HepG2 (cell line): ENCODE results near the gene RNPEPL1. TPM values are rescaled to one million over a fixed set of nuclear protein-coding genes. Genes with fewer than 3 reads are reported as not detected.

Experiments used
- AGO1 ChIP-seq: fragments of 200-400 bp; formaldehyde crosslinking; IDR thresholded peaks from 2 replicates; pipeline ENCODE4 v1.6.1; 2017; ENCODE audit warnings: mild to moderate bottlenecking, low read depth, low read length, moderate library complexity; ENCODE audit not compliant: poor library complexity, severe bottlenecking
- EZH2 ChIP-seq: conservative IDR thresholded peaks from 2 replicates; pipeline ENCODE4 v1.6.1; 2012; ENCODE audit warnings: mild to moderate bottlenecking, low read depth, low read length, moderate library complexity
- FOXJ3 ChIP-seq: sonication (generic); formaldehyde crosslinking; IDR thresholded peaks from 2 replicates; pipeline ENCODE4 v1.4.0; 2020; ENCODE audit warnings: missing genetic modification reagents, mild to moderate bottlenecking, borderline replicate concordance
- JUNB ChIP-seq: sonication (generic); formaldehyde crosslinking; IDR thresholded peaks from 2 replicates; pipeline ENCODE4 v1.8.0; 2022; ENCODE audit warnings: missing genetic modification reagents, mild to moderate bottlenecking, borderline replicate concordance
- NR3C1 ChIP-seq: sonication (generic); formaldehyde crosslinking; IDR thresholded peaks from 2 replicates; pipeline ENCODE4 v1.4.0; 2020; ENCODE audit warnings: missing genetic modification reagents
- RARG ChIP-seq: sonication (generic); formaldehyde crosslinking; IDR thresholded peaks from 2 replicates; pipeline ENCODE4 v1.4.0; 2020; ENCODE audit warnings: low read depth, mild to moderate bottlenecking, missing genetic modification reagents
- RBM39 ChIP-seq: fragments of 200-400 bp; formaldehyde crosslinking; IDR thresholded peaks from one replicate; pipeline ENCODE4 v1.6.1; 2018; ENCODE audit warnings: antibody characterized with exemption, mild to moderate bottlenecking, low read depth, low read length; ENCODE audit not compliant: poor library complexity, severe bottlenecking
- TSC22D2 ChIP-seq: sonication (generic); formaldehyde crosslinking; IDR thresholded peaks from 2 replicates; pipeline ENCODE4 v1.5.1; 2020; ENCODE audit warnings: missing genetic modification reagents, mild to moderate bottlenecking, borderline replicate concordance
- U2AF2 ChIP-seq: fragments of 200-400 bp; formaldehyde crosslinking; IDR thresholded peaks from 2 replicates; pipeline ENCODE4 v1.6.1; 2017; ENCODE audit warnings: low read depth, mild to moderate bottlenecking, low read length
- YY1 ChIP-seq: IDR thresholded peaks from 2 replicates; pipeline ENCODE4 v1.6.1; 2011; ENCODE audit warnings: low read length, low read depth, moderate library complexity, mild to moderate bottlenecking; ENCODE audit not compliant: insufficient read depth, insufficient replicate concordance
- ZNF263 ChIP-seq: sonication (generic); formaldehyde crosslinking; IDR thresholded peaks from 2 replicates; pipeline ENCODE4 v1.4.0; 2020; ENCODE audit warnings: missing genetic modification reagents
- ZNF772 ChIP-seq: sonication (generic); formaldehyde crosslinking; IDR thresholded peaks from 2 replicates; pipeline ENCODE4 v1.5.0; 2020; ENCODE audit warnings: mild to moderate bottlenecking, missing genetic modification reagents
- ZSCAN31 ChIP-seq: sonication (generic); formaldehyde crosslinking; IDR thresholded peaks from 2 replicates; pipeline ENCODE4 v1.5.0; 2020; ENCODE audit warnings: low read depth, mild to moderate bottlenecking, missing genetic modification reagents
- polyA plus RNA-seq, 8 experiments: library from polyadenylated mRNA; depleted of rRNA in 3 of 8; stranded (reverse) in 7 of 8; unstranded in 1 of 8; fragments of >200 nt; fragmentation: Illumina TruSeq in 4 of 8; extraction: Trizol in 4 of 8; gene quantifications; 2 replicates each; pipeline versions ENCODE4 v1.2.1 to v1.2.3, GENCODE V29; 2011 to 2016; ENCODE audit warnings: low read depth in 4 of 8, missing spikeins in 1 of 8, mixed read lengths in 1 of 8; ENCODE audit not compliant: insufficient read depth in 1 of 8
- total RNA-seq, 5 experiments: library from RNA; depleted of rRNA; stranded (reverse); fragments of >200 nt; fragmentation: Illumina TruSeq; extraction: Trizol; gene quantifications; 2 replicates each; pipeline ENCODE4 v1.2.3, GENCODE V29; 2016; ENCODE audit warnings: low read depth in 1 of 5
- TF ChIP-seq, protein P1 (sequence below): sonication (generic); formaldehyde crosslinking; IDR thresholded peaks from 2 replicates; pipeline ENCODE4 v1.4.0; 2020; ENCODE audit warnings: mild to moderate bottlenecking, missing genetic modification reagents
- TF ChIP-seq, protein P2 (sequence below): sonication (generic); formaldehyde crosslinking; IDR thresholded peaks from 2 replicates; pipeline ENCODE4 v1.4.0; 2020; ENCODE audit warnings: missing genetic modification reagents
- TF ChIP-seq, protein P3 (sequence below): sonication (generic); formaldehyde crosslinking; IDR thresholded peaks from 2 replicates; pipeline ENCODE4 v1.5.0; 2020; ENCODE audit warnings: missing genetic modification reagents
- TF ChIP-seq, protein P4 (sequence below): sonication (generic); formaldehyde crosslinking; IDR thresholded peaks from 2 replicates; pipeline ENCODE4 v1.4.0; 2020; ENCODE audit warnings: missing genetic modification reagents, borderline replicate concordance
- TF ChIP-seq, protein P5 (sequence below): sonication (generic); formaldehyde crosslinking; IDR thresholded peaks from 2 replicates; pipeline ENCODE4 v1.5.0; 2020; ENCODE audit warnings: missing genetic modification reagents
- TF ChIP-seq, protein P6 (sequence below): sonication (generic); formaldehyde crosslinking; conservative IDR thresholded peaks from 2 replicates; pipeline ENCODE4 v1.4.0; 2020; ENCODE audit warnings: missing genetic modification reagents

Gene RNPEPL1
- total and polyA plus RNA-seq, 2 of the 13 experiments (the other 11 are each of a cell fraction or from before 2014, with no cell fraction given) = 13.0 to 18.0 TPM

DNA sequence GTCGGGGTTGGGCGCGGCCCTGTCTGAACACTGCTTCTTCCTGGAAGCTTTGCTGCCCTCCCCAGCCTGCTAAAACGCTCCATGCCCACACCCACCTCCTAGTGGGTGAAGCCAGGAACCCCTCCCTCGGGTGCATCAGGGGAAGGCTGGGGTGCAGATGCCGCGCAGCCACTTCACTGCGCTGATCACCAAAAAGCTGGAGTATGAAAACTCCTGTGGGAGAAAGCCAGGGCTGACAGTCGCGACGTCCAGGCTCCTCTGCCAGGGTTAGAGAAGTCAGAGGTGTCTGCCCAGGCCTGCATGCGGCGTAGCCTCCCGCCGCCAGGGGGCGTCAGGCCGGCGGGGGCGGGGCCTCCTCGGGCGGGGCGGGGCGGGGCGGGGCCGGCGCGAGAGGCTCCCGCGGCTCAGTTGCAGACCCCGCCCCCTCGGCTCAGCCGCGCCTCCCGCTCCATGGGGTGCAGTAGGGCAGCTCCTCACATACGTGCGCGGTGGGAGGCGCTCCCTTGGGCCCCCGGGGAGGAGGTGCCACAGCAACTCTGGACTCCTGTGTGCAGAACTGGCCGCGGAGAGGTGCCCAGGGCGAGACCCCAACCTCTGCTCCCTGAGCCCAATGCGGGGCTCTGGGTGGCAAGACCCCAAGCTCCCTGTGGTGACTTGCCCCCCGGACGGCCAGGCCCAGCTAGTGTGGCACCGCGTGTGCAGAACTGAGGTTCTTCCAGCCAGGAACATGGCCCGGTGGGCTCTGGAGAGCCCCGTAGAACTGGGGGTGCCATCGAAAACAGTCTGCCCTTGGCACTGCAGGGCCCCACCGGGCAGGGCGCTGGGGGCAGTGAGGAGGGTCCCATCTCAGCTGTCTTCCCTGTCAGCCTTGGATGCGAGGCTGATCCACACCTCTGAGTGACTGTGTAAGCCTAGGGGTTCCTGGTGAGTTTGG, 1.8 kb upstream of the RNPEPL1 start (continued):
- TF ChIP-seq, protein P1, sequence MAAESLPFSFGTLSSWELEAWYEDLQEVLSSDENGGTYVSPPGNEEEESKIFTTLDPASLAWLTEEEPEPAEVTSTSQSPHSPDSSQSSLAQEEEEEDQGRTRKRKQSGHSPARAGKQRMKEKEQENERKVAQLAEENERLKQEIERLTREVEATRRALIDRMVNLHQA (CRISPR knock-in tag) = no peak
- TF ChIP-seq, protein P2, sequence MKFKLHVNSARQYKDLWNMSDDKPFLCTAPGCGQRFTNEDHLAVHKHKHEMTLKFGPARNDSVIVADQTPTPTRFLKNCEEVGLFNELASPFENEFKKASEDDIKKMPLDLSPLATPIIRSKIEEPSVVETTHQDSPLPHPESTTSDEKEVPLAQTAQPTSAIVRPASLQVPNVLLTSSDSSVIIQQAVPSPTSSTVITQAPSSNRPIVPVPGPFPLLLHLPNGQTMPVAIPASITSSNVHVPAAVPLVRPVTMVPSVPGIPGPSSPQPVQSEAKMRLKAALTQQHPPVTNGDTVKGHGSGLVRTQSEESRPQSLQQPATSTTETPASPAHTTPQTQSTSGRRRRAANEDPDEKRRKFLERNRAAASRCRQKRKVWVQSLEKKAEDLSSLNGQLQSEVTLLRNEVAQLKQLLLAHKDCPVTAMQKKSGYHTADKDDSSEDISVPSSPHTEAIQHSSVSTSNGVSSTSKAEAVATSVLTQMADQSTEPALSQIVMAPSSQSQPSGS = 0 out of 2 replicates have a peak, but pooled peaks have one; percentile 27
- TF ChIP-seq YY1 = peak; percentile 57
- TF ChIP-seq, protein P3, sequence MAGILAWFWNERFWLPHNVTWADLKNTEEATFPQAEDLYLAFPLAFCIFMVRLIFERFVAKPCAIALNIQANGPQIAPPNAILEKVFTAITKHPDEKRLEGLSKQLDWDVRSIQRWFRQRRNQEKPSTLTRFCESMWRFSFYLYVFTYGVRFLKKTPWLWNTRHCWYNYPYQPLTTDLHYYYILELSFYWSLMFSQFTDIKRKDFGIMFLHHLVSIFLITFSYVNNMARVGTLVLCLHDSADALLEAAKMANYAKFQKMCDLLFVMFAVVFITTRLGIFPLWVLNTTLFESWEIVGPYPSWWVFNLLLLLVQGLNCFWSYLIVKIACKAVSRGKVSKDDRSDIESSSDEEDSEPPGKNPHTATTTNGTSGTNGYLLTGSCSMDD (CRISPR knock-in tag) = no peak
- TF ChIP-seq U2AF2 = no peak
- peak; percentile 70; the same call in 1 of the 2 replicates for TF ChIP-seq TSC22D2
- TF ChIP-seq RARG (CRISPR knock-in tag) = no peak
- TF ChIP-seq ZSCAN31 (CRISPR knock-in tag) = peak; percentile 47; the same call in 1 of the 2 replicates
- TF ChIP-seq, protein P4, sequence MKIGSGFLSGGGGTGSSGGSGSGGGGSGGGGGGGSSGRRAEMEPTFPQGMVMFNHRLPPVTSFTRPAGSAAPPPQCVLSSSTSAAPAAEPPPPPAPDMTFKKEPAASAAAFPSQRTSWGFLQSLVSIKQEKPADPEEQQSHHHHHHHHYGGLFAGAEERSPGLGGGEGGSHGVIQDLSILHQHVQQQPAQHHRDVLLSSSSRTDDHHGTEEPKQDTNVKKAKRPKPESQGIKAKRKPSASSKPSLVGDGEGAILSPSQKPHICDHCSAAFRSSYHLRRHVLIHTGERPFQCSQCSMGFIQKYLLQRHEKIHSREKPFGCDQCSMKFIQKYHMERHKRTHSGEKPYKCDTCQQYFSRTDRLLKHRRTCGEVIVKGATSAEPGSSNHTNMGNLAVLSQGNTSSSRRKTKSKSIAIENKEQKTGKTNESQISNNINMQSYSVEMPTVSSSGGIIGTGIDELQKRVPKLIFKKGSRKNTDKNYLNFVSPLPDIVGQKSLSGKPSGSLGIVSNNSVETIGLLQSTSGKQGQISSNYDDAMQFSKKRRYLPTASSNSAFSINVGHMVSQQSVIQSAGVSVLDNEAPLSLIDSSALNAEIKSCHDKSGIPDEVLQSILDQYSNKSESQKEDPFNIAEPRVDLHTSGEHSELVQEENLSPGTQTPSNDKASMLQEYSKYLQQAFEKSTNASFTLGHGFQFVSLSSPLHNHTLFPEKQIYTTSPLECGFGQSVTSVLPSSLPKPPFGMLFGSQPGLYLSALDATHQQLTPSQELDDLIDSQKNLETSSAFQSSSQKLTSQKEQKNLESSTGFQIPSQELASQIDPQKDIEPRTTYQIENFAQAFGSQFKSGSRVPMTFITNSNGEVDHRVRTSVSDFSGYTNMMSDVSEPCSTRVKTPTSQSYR = no peak
- TF ChIP-seq AGO1 = no peak
- peak; percentile 40; the same call in 1 of the 2 replicates for TF ChIP-seq ZNF772 (CRISPR knock-in tag)
- no peak for TF ChIP-seq ZNF263 (CRISPR knock-in tag)
- TF ChIP-seq, protein P5, sequence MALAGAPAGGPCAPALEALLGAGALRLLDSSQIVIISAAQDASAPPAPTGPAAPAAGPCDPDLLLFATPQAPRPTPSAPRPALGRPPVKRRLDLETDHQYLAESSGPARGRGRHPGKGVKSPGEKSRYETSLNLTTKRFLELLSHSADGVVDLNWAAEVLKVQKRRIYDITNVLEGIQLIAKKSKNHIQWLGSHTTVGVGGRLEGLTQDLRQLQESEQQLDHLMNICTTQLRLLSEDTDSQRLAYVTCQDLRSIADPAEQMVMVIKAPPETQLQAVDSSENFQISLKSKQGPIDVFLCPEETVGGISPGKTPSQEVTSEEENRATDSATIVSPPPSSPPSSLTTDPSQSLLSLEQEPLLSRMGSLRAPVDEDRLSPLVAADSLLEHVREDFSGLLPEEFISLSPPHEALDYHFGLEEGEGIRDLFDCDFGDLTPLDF = no peak; the same call in 1 of the 2 replicates
- TF ChIP-seq, protein P6, sequence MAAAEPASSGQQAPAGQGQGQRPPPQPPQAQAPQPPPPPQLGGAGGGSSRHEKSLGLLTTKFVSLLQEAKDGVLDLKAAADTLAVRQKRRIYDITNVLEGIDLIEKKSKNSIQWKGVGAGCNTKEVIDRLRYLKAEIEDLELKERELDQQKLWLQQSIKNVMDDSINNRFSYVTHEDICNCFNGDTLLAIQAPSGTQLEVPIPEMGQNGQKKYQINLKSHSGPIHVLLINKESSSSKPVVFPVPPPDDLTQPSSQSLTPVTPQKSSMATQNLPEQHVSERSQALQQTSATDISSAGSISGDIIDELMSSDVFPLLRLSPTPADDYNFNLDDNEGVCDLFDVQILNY (CRISPR knock-in tag) = 0 out of 2 replicates have a peak, but pooled peaks have one; percentile 11
- no peak for TF ChIP-seq EZH2
- TF ChIP-seq NR3C1 (CRISPR knock-in tag) = no peak; the same call in 1 of the 2 replicates
- no peak for TF ChIP-seq JUNB (CRISPR knock-in tag)
- peak; percentile 27 for TF ChIP-seq RBM39
- no peak for TF ChIP-seq FOXJ3 (CRISPR knock-in tag)
